ENCODE results near the gene KRTAP27-1.

- no peak for TF ChIP-seq POLR2A (IDR thresholded peaks at IDR 0.05)
- TF ChIP-seq CTCF (IDR thresholded peaks at IDR 0.05 in 8 of 11, conservative IDR thresholded peaks at IDR 0.05 in 3 of 11): no peak
These were observed 4.8 kb downstream of the KRTAP27-1 start for GRCh38 chr21:30332681-30333080.
